B cell (primary cell): ENCODE results near the gene B4GALNT1.

Source experiments
- EZH2 ChIP-seq: IDR thresholded peaks from 2 replicates; pipeline ENCODE4 v1.6.1; 2012; ENCODE audit warnings: borderline replicate concordance, low read depth, mild to moderate bottlenecking, moderate library complexity, low read length; ENCODE audit not compliant: insufficient read depth, poor library complexity, severe bottlenecking
- TF ChIP-seq, protein P1 (sequence below): fragments of 200-600 bp; IDR thresholded peaks from one replicate; pipeline ENCODE4 v1.8.0; 2022; ENCODE audit warnings: antibody characterized with exemption, mild to moderate bottlenecking

DNA sequence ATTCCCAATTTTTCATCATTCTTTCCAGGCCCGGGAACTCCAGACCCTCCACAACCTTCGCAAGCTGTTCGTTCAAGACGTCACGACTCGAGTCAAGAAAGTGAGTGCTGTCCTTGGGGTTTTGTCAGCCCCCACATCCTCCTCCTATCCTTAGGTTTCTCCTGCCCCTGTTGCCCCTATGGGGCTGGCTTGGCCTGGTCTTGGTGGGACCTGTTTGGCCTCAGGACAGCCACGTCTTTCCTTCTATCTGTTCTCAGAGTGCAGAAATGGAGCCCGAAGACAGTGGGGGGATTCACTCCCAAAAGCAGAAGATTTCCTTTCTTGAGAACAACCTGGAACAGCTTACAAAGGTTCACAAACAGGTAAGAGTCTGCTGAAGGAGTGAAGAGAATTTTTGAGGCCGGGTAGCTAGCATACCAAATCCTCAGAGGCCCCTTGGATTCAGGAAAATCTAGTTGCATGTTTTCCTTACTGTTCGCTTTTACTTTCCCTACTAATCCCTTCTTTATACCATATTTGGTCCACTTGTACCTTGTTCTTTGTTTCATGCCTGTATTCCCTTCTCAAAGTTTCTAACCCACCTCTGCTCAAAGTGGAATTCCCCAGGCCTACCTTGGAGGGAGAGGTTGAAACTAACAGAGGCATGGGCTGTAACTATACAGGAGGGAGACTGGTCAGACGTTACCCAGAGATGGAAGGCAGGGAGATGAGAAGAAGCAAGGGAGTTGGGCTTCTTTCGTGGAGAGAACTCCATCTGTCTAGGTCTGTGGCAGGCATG is 54.8 kb downstream of the B4GALNT1 start:
- TF ChIP-seq, protein P1, sequence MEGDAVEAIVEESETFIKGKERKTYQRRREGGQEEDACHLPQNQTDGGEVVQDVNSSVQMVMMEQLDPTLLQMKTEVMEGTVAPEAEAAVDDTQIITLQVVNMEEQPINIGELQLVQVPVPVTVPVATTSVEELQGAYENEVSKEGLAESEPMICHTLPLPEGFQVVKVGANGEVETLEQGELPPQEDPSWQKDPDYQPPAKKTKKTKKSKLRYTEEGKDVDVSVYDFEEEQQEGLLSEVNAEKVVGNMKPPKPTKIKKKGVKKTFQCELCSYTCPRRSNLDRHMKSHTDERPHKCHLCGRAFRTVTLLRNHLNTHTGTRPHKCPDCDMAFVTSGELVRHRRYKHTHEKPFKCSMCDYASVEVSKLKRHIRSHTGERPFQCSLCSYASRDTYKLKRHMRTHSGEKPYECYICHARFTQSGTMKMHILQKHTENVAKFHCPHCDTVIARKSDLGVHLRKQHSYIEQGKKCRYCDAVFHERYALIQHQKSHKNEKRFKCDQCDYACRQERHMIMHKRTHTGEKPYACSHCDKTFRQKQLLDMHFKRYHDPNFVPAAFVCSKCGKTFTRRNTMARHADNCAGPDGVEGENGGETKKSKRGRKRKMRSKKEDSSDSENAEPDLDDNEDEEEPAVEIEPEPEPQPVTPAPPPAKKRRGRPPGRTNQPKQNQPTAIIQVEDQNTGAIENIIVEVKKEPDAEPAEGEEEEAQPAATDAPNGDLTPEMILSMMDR: no peak
- no peak for TF ChIP-seq EZH2
